ENCODE data around the gene NPC1L1. TPM values are rescaled to one million over a fixed set of nuclear protein-coding genes. Genes with fewer than 3 reads are reported as not detected.

Gene NPC1L1
- total RNA-seq, 1 experiment from 2014 or later = 0.07 TPM

GRCh38 chr7:44471850-44472249 lies 69.3 kb downstream of the NPC1L1 start:
- no peak for DNase-seq
- Histone ChIP-seq H3K9me3 (no peaks in the 10 kb centered on the region), H3K4me3 (no peak overlapping the region), H3K36me3 (peaks cover 61% of the 10 kb centered on the region), H3K27me3 (no peaks in the 10 kb centered on the region)

DNA sequence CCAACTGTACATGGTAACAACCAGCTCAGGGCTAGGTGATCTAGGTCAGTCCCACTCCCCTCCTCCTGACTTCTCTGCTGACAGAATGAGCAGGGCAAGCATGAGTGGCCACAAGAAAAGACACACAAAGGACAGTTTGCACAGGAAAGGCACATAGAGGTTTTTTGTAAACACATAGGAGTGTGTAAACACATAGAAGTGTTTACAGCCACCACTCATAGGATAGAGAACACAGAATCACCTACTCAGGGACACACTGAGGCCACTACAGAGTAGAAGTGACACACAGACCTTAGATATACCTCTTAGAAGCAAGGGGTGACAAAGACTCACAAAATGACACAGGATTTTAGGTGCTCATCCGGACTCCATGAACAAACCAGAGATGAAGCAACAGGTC lies 69.7 kb downstream of the NPC1L1 start:
- Histone ChIP-seq H3K4me3 (no peak overlapping the region), H3K27me3 (no peaks in the 10 kb centered on the region), H3K36me3 (peaks cover 57% of the 10 kb centered on the region), H3K9me3 (no peaks in the 10 kb centered on the region)
- no peak for DNase-seq

GRCh38 chr7:44470628-44471245 lies 70.4 kb downstream of the NPC1L1 start:
- peaks cover 53% of the 10 kb centered on the region for H3K36me3 ChIP-seq
- H3K9me3 ChIP-seq = no peaks in the 10 kb centered on the region
- no peak for DNase-seq
- no peaks in the 10 kb centered on the region for H3K27me3 ChIP-seq
- H3K4me3 ChIP-seq = no peak overlapping the region

GRCh38 chr7:44470135-44470479 lies 71.0 kb downstream of the NPC1L1 start:
- no peaks in the 10 kb centered on the region for H3K9me3 ChIP-seq
- no peaks in the 10 kb centered on the region for H3K27me3 ChIP-seq
- peaks cover 60% of the 10 kb centered on the region for H3K36me3 ChIP-seq
- no peak overlapping the region for H3K4me3 ChIP-seq
- DNase-seq = no peak

DNA sequence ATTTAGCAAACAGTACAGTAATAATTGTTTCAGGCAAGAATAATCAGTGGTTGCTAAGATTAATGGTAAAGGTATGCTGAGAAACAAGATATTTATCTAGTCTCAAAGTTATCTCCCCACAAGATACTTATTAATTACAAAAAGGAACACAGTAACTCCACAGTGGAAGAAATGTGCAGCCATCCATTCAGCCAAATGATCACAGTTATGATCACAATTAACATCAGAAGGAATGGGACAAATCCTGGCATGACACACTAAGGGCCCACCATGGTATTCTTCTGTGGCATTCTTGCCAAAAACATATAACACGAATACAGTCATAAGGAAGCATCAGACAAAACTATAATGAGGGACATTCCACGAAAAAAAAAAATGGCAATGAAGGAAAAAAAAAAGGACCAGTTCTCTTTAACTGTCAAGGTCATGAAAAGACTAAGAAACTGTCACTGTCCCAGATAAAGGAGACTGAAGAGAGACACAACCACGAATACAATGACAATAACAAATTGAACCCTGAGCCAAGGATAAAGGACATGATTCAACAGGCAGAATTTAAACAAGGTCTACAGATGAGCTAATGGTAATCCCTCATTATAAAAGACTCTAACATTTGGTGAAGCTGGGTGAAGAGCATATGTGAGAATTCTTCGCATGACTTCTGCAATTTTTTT lies 71.5 kb downstream of the NPC1L1 start:
- no peak overlapping the region for H3K4me3 ChIP-seq
- H3K9me3 ChIP-seq = no peaks in the 10 kb centered on the region
- peaks cover 60% of the 10 kb centered on the region for H3K36me3 ChIP-seq
- no peaks in the 10 kb centered on the region for H3K27me3 ChIP-seq
- no peak for DNase-seq

DNA sequence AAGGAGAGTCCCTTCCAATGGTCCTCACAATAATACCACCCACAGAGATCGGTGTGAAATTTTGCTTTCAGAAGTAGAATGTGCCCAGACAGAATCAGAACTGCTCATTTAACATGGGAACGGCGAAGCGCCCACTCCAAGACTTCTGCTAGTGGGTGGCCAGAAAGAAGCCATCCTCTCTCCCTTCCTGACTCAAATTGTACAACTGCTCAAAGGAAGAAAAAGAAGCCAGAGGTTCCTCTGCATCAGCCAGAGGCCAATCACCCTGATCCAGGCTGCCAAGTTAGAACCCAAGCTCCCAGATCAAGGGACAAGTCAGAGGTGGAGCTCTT lies 73.9 kb downstream of the NPC1L1 start:
- Histone ChIP-seq H3K4me3 (no peak overlapping the region), H3K27me3 (no peaks in the 10 kb centered on the region), H3K36me3 (peaks cover 55% of the 10 kb centered on the region), H3K9me3 (no peaks in the 10 kb centered on the region)
- no peak for DNase-seq

GRCh38 chr7:44466300-44467216 lies 74.6 kb downstream of the NPC1L1 start:
- Histone ChIP-seq H3K36me3 (peaks cover 48% of the 10 kb centered on the region), H3K27me3 (no peaks in the 10 kb centered on the region), H3K9me3 (no peaks in the 10 kb centered on the region), H3K4me3 (no peak overlapping the region)
- DNase-seq = peak; percentile 71

GRCh38 chr7:44465490-44465889 lies 75.6 kb downstream of the NPC1L1 start:
- Histone ChIP-seq H3K4me3 (no peak overlapping the region), H3K27me3 (no peaks in the 10 kb centered on the region), H3K36me3 (peaks cover 44% of the 10 kb centered on the region), H3K9me3 (no peaks in the 10 kb centered on the region)
- no peak for DNase-seq

- H3K4me3 ChIP-seq = no peak overlapping the region
- peaks cover 46% of the 10 kb centered on the region for H3K36me3 ChIP-seq
- no peaks in the 10 kb centered on the region for H3K27me3 ChIP-seq
- DNase-seq = no peak
- no peaks in the 10 kb centered on the region for H3K9me3 ChIP-seq
Observed at GRCh38 chr7:44463169-44463808, 77.8 kb downstream of the NPC1L1 start.

Other genes starting within 250 kb of the NPC1L1 start
- 0.54 and 2.0 TPM in 2 replicates for gene CAMK2B, start 215.7 kb downstream of the NPC1L1 start, total RNA-seq (2014; rRNA removed; shearing (Covaris generic); ENCODE audit: low replicate concordance)
- 23.1 and 32.8 TPM in 2 replicates for gene NUDCD3, start 50.7 kb downstream of the NPC1L1 start, total RNA-seq (2014; rRNA removed; shearing (Covaris generic); ENCODE audit: low replicate concordance)
- gene DDX56, start 32.6 kb upstream of the NPC1L1 start, total RNA-seq (2014; rRNA removed; shearing (Covaris generic); ENCODE audit: low replicate concordance) = 92.8 and 155 TPM in 2 replicates
- gene TMED4, start 40.9 kb upstream of the NPC1L1 start, total RNA-seq (2014; rRNA removed; shearing (Covaris generic); ENCODE audit: low replicate concordance) = 113 and 152 TPM in 2 replicates
- gene OGDH, start 65.3 kb upstream of the NPC1L1 start, total RNA-seq (2014; rRNA removed; shearing (Covaris generic); ENCODE audit: low replicate concordance) = 31.6 and 54.0 TPM in 2 replicates
- 2.0 and 6.6 TPM in 2 replicates for gene ZMIZ2, start 207.5 kb upstream of the NPC1L1 start, total RNA-seq (2014; rRNA removed; shearing (Covaris generic); ENCODE audit: low replicate concordance)